A673 (cell line): ENCODE results near the gene BTN1A1.

ENCODE experiments used
- EZH2 ChIP-seq: fragments of 200-600 bp; sonication (generic); IDR thresholded peaks from 2 replicates; pipeline ENCODE4 v1.6.1; 2017; ENCODE audit warnings: borderline replicate concordance, low read depth, mild to moderate bottlenecking, mixed read lengths, antibody characterized with exemption, low read length; ENCODE audit not compliant: poor library complexity, severe bottlenecking
- TF ChIP-seq, protein P1 (sequence below): fragments of 300-800, 200-600 bp; sonication (generic); conservative IDR thresholded peaks from 2 replicates; pipeline ENCODE4 v1.5.1; 2017; ENCODE audit warnings: low read depth, mild to moderate bottlenecking, antibody characterized with exemption, low read length, moderate library complexity, mixed read lengths

DNA sequence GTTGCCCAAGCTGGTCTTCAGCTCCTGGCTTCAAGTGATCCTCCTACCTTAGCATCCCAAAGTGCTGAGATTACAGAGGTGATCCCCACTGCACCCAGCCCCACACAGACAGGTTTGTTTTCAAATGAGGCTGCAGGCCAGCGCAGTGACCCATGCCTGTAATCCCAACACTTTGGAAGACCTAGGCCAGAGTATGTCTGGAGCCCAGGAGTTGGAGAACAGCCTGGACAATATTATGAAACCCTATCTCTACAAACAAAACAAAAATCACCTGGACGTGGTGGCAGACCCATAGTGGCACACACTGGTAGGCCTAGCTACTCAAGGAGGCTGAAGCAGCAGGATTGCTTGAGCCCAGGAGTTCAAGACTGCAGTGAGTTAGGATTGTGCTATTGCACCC lies 30.1 kb downstream of the BTN1A1 start:
- TF ChIP-seq, protein P1, sequence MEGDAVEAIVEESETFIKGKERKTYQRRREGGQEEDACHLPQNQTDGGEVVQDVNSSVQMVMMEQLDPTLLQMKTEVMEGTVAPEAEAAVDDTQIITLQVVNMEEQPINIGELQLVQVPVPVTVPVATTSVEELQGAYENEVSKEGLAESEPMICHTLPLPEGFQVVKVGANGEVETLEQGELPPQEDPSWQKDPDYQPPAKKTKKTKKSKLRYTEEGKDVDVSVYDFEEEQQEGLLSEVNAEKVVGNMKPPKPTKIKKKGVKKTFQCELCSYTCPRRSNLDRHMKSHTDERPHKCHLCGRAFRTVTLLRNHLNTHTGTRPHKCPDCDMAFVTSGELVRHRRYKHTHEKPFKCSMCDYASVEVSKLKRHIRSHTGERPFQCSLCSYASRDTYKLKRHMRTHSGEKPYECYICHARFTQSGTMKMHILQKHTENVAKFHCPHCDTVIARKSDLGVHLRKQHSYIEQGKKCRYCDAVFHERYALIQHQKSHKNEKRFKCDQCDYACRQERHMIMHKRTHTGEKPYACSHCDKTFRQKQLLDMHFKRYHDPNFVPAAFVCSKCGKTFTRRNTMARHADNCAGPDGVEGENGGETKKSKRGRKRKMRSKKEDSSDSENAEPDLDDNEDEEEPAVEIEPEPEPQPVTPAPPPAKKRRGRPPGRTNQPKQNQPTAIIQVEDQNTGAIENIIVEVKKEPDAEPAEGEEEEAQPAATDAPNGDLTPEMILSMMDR, result no peak
- no peak for TF ChIP-seq EZH2
